ENCODE results near the gene ZNF564. TPM values are rescaled to one million over a fixed set of nuclear protein-coding genes. Genes with fewer than 3 reads are reported as not detected.

Gene ZNF564
- 7.4 and 8.5 TPM in 2 replicates for total RNA-seq

GRCh38 chr19:12551060-12551832 lies at the start of gene ZNF564:
Gene ZNF564, minus strand, starts transcription at chr19:12551482. Its CDS starts 150 bp downstream, at chr19:12551332.

DNA sequence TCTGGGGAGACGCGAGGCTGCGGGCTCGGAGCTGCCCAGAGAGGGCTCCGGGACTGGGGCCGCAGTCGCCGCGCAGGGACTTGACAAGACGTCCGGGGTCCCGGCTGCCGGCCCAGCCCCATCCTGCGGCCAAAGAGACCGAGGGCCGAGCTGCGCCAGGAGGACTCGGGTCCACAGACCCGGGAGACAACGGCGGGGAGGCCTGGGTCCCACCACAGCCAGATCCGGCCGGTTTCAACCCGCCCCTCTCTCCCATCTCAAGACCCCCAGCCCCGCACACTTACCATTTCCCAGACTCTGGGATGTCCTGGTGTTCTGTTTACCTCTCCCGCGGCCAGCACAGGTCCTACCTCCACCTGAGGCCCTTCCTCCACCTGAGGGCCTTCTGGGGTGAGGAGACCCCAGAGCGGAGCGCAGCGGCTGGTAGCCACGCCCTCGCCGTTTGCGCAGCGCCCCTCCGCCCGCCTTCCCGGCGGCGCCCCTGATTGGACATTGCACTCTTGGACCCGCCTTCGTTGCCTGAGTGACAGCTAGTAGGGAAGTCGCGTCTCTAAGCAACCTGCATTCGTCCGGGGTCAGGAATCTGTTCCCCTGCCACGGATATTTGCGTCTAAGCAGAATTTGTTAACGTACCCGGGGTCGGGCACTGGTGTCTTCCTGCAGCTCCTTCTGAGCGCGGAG lies 66.8 kb downstream of the ZNF564 start, which contains the start of gene ZNF709:
ZNF709 (minus strand) TSS at position 446 of the 681 bp plus-strand sequence; CDS start at position 287, 159 bp downstream.

Other genes with a start within 250 kb of the ZNF564 start
- 4.7 and 5.0 TPM in 2 replicates for gene ZNF563, start 217.8 kb downstream of the ZNF564 start, total RNA-seq
- 2.4 and 3.5 TPM in 2 replicates for gene ZNF442, start 185.8 kb downstream of the ZNF564 start, total RNA-seq
- 2.2 and 2.5 TPM in 2 replicates for gene ZNF799, start 150.2 kb downstream of the ZNF564 start, total RNA-seq
- gene ZNF443, start 110.5 kb downstream of the ZNF564 start, total RNA-seq, result 1.5 and 2.0 TPM in 2 replicates
- 2.3 and 3.5 TPM in 2 replicates for gene ZNF709, start 66.7 kb downstream of the ZNF564 start, total RNA-seq
- 7.3 and 9.6 TPM in 2 replicates for gene ZNF490, start 59.3 kb upstream of the ZNF564 start, total RNA-seq
- 13.7 and 15.4 TPM in 2 replicates for gene ZNF791, start 59.4 kb upstream of the ZNF564 start, total RNA-seq
- gene MAN2B1, start 115.3 kb upstream of the ZNF564 start, total RNA-seq, result 60.0 and 60.9 TPM in 2 replicates
- gene WDR83, start 115.3 kb upstream of the ZNF564 start, total RNA-seq, result 8.8 and 9.8 TPM in 2 replicates
- gene DHPS, start 130.4 kb upstream of the ZNF564 start, total RNA-seq, result 58.8 and 66.5 TPM in 2 replicates
- gene GNG14, start 136.5 kb upstream of the ZNF564 start, total RNA-seq, result not detected in 2 replicates
- 5.5 and 6.4 TPM in 2 replicates for gene FBXW9, start 145.1 kb upstream of the ZNF564 start, total RNA-seq
- gene TNPO2, start 172.4 kb upstream of the ZNF564 start, total RNA-seq, result 50.6 and 71.6 TPM in 2 replicates
- 78.1 and 93.8 TPM in 2 replicates for gene TRIR, start 183.2 kb upstream of the ZNF564 start, total RNA-seq
- 61.8 and 67.5 TPM in 2 replicates for gene GET3, start 186.0 kb upstream of the ZNF564 start, total RNA-seq
- not detected in 2 replicates for gene BEST2, start 200.3 kb upstream of the ZNF564 start, total RNA-seq
- gene HOOK2, start 224.1 kb upstream of the ZNF564 start, total RNA-seq, result 18.5 and 26.7 TPM in 2 replicates
- gene JUNB, start 240.0 kb upstream of the ZNF564 start, total RNA-seq, result 77.3 and 101 TPM in 2 replicates